GM19099 (cell line): Measurements from ENCODE around the gene UBL3.

Experiments
- POLR2A ChIP-seq: IDR thresholded peaks from 3 replicates; pipeline ENCODE4 v1.6.1; 2011; ENCODE audit warnings: low read depth; ENCODE audit not compliant: insufficient read length; ENCODE audit errors: extremely low read depth

UBL3 gene

GRCh38 chr13:29803221-29803620 is 47.2 kb downstream of the UBL3 start:
- TF ChIP-seq POLR2A, result no peak

- TF ChIP-seq POLR2A, result no peak
These were observed 47.8 kb downstream of the UBL3 start for GRCh38 chr13:29802621-29803020.

- no peak for TF ChIP-seq POLR2A
These were observed 48.6 kb downstream of the UBL3 start for GRCh38 chr13:29801737-29802305.

- no peak for TF ChIP-seq POLR2A
These were observed 49.3 kb downstream of the UBL3 start for GRCh38 chr13:29801102-29801501.

- TF ChIP-seq POLR2A, result no peak
These were observed 49.7 kb downstream of the UBL3 start for GRCh38 chr13:29800687-29801086.

- no peak for TF ChIP-seq POLR2A
These were observed 51.4 kb downstream of the UBL3 start for GRCh38 chr13:29799041-29799440.

- no peak for TF ChIP-seq POLR2A
These were observed 58.2 kb downstream of the UBL3 start for GRCh38 chr13:29791997-29792780.

- TF ChIP-seq POLR2A, result no peak
These were observed 58.9 kb downstream of the UBL3 start for GRCh38 chr13:29791508-29791907.

GRCh38 chr13:29786698-29787097 is 63.7 kb downstream of the UBL3 start:
- no peak for TF ChIP-seq POLR2A

- no peak for TF ChIP-seq POLR2A
These were observed 64.4 kb downstream of the UBL3 start for GRCh38 chr13:29785978-29786377.

GRCh38 chr13:29782798-29783197 is 67.6 kb downstream of the UBL3 start:
- no peak for TF ChIP-seq POLR2A

GRCh38 chr13:29774830-29775229 is 75.6 kb downstream of the UBL3 start:
- no peak for TF ChIP-seq POLR2A

- TF ChIP-seq POLR2A, result no peak
These were observed 79.2 kb downstream of the UBL3 start for GRCh38 chr13:29771247-29771646.

GRCh38 chr13:29767006-29767405 is 83.4 kb downstream of the UBL3 start:
- TF ChIP-seq POLR2A, result no peak

- no peak for TF ChIP-seq POLR2A
These were observed 86.8 kb downstream of the UBL3 start for GRCh38 chr13:29763436-29764180.

- no peak for TF ChIP-seq POLR2A
These were observed 88.6 kb downstream of the UBL3 start for GRCh38 chr13:29761815-29762214.

GRCh38 chr13:29761160-29761559 is 89.3 kb downstream of the UBL3 start:
- no peak for TF ChIP-seq POLR2A

GRCh38 chr13:29760544-29760943 is 89.9 kb downstream of the UBL3 start:
- no peak for TF ChIP-seq POLR2A
